ENCODE data around the gene OR2AG2.

DNA sequence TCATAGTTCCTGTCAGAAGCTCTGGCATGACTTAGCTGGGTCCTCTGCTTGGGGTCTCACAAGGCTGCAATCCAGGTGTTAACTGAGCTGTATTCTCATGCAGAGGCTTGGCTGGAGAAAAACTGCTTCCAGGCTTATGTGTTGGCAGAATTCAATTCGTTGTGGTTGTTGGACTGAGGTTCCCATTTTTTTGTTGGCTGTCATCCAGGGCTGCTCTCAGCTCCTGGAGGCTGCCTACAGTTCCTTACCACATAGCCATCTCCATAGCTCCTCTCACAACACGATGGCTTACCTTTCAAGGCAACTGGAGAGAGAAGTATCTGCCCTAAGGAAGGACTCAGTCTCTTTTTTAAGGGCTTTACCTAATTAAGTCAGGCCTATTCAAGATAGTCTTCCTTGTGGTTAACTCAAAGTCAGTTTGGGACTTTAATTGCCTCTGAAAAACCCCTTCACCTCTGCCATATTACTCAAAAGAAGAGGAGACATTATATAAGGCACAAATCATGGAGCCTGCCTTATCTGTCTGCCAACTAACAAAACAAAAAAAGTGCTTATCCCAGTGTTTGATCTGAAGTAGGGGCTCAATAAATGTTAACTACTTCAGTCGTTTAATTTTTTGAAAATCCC is 35.2 kb downstream of the OR2AG2 start:
- TF ChIP-seq, protein P1, sequence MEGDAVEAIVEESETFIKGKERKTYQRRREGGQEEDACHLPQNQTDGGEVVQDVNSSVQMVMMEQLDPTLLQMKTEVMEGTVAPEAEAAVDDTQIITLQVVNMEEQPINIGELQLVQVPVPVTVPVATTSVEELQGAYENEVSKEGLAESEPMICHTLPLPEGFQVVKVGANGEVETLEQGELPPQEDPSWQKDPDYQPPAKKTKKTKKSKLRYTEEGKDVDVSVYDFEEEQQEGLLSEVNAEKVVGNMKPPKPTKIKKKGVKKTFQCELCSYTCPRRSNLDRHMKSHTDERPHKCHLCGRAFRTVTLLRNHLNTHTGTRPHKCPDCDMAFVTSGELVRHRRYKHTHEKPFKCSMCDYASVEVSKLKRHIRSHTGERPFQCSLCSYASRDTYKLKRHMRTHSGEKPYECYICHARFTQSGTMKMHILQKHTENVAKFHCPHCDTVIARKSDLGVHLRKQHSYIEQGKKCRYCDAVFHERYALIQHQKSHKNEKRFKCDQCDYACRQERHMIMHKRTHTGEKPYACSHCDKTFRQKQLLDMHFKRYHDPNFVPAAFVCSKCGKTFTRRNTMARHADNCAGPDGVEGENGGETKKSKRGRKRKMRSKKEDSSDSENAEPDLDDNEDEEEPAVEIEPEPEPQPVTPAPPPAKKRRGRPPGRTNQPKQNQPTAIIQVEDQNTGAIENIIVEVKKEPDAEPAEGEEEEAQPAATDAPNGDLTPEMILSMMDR (IDR thresholded peaks at IDR 0.05), result no peak
- TF ChIP-seq POLR2A (IDR thresholded peaks at IDR 0.05), result no peak
- no peak for TF ChIP-seq POLR2AphosphoS5 (IDR thresholded peaks at IDR 0.05)

All from transverse colon (tissue), 4 donors.